Vagina (tissue), 2 donors: ENCODE results near the gene EFNA3. TPM values are rescaled to one million over a fixed set of nuclear protein-coding genes. Genes with fewer than 3 reads are reported as not detected.

Experiments
- DNase-seq, 2 donors: peaks; one replicate each; pipeline ENCODE4 v3.0.0-alpha.2; 2017; ENCODE audit errors: extremely low spot score in 2 of 2
- H3K27ac ChIP-seq: fragments of 200-600 bp; sonication (generic); one replicate; pipeline ENCODE4 v1.5.1; 2019
- H3K27me3 ChIP-seq: fragments of 200-600 bp; sonication (generic); one replicate; pipeline ENCODE4 v1.5.1; 2019
- H3K36me3 ChIP-seq, 2 donors: fragments of 200-600 bp; sonication (generic); one replicate each; pipeline ENCODE4 v1.5.1; 2017 to 2019
- H3K4me1 ChIP-seq: fragments of 200-600 bp; sonication (generic); one replicate; pipeline ENCODE4 v1.5.1; 2019
- H3K4me3 ChIP-seq, 2 donors: fragments of 200-600 bp; sonication (generic); 1 replicate in 1 of 2; 2 replicates in 1 of 2; pipeline ENCODE4 v1.5.1; 2016 to 2019
- H3K9me3 ChIP-seq: fragments of 200-600 bp; sonication (generic); one replicate; pipeline ENCODE4 v1.5.1; 2019
- POLR2A ChIP-seq, 2 donors: fragments of 450-650 bp; IDR thresholded peaks; one replicate each; pipeline ENCODE4 v1.6.1; 2017; ENCODE audit warnings: antibody characterized with exemption in 2 of 2, mild to moderate bottlenecking in 2 of 2, moderate library complexity in 2 of 2
- POLR2AphosphoS5 ChIP-seq, 2 donors: sonication (generic); formaldehyde crosslinking; IDR thresholded peaks; one replicate each; pipeline ENCODE4 v1.9.0; 2017; ENCODE audit warnings: antibody characterized with exemption in 2 of 2, mild to moderate bottlenecking in 2 of 2, low read depth in 1 of 2; ENCODE audit not compliant: insufficient read depth in 1 of 2
- intact Hi-C: fragments of 100-400 bp; cut with DNase I; formaldehyde crosslinking; loops from one replicate; pipeline ENCODE4 v1.15.1; 2023
- small RNA-seq: library from RNA; depleted of rRNA; stranded (forward); fragments of <200 nt; gene quantifications from one replicate; pipeline ENCODE3, GENCODE V24; 2016
- total RNA-seq: library from RNA; depleted of rRNA; stranded (reverse); fragments of >200 nt; gene quantifications from one replicate; pipeline ENCODE4 v1.2.3, GENCODE V29; 2016
- TF ChIP-seq, protein P1 (sequence below), 3 experiments: fragments of 450-650 bp in 2 of 3; fragments of 200-600 bp in 1 of 3; sonication (generic) in 1 of 3; IDR thresholded peaks; one replicate each; pipeline ENCODE4 v1.5.1; 2017 to 2019; ENCODE audit warnings: antibody characterized with exemption in 3 of 3, mild to moderate bottlenecking in 2 of 3, moderate library complexity in 2 of 3

Gene EFNA3
- total RNA-seq, 1 donor from 2014 or later: 22.3 TPM

DNA sequence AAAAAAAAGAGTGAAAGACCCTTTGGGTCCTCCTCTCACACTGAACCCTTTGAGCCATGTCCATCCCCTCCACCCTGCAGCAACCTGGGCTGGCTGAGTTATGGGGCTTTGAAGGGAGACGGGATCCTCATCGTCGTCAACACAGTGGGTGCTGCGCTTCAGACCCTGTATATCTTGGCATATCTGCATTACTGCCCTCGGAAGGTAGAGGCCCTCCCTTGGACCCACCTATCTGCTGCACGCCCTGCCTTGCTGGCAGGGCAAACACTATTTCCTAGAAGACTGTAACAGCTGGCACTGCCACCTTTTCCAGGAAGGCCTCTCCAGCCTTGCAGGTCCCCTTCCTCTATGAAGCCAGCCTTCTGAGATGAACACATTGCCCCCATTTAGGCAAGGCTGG is 58.1 kb downstream of the EFNA3 start:
- Histone ChIP-seq H3K27ac (peak overlapping the region; percentile 97), H3K4me3 (peak overlapping the region; percentile 57 to 90), H3K4me1 (peaks cover 66% of the 10 kb centered on the region), H3K27me3 (no peaks in the 10 kb centered on the region), H3K9me3 (no peaks in the 10 kb centered on the region), H3K36me3 (peaks cover 0 to 28% of the 10 kb centered on the region in 2 donors)
- intact Hi-C loops: no loop called here
- DNase-seq: no peak
- TF ChIP-seq POLR2AphosphoS5 (IDR thresholded peaks at IDR 0.05; ENCODE audit: insufficient read depth in 1 of 2, low read depth in 1 of 2): no peak
- TF ChIP-seq POLR2A (IDR thresholded peaks at IDR 0.05): no peak
- TF ChIP-seq, protein P1, sequence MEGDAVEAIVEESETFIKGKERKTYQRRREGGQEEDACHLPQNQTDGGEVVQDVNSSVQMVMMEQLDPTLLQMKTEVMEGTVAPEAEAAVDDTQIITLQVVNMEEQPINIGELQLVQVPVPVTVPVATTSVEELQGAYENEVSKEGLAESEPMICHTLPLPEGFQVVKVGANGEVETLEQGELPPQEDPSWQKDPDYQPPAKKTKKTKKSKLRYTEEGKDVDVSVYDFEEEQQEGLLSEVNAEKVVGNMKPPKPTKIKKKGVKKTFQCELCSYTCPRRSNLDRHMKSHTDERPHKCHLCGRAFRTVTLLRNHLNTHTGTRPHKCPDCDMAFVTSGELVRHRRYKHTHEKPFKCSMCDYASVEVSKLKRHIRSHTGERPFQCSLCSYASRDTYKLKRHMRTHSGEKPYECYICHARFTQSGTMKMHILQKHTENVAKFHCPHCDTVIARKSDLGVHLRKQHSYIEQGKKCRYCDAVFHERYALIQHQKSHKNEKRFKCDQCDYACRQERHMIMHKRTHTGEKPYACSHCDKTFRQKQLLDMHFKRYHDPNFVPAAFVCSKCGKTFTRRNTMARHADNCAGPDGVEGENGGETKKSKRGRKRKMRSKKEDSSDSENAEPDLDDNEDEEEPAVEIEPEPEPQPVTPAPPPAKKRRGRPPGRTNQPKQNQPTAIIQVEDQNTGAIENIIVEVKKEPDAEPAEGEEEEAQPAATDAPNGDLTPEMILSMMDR (IDR thresholded peaks at IDR 0.05): no peak

Small RNAs within 50 kb of the gene (small RNA-seq; reads per million reads assigned to genes)
- gene RF00019: not detected

Other genes starting within 250 kb of the EFNA3 start
- gene KCNN3, start 208.6 kb upstream of the EFNA3 start, total RNA-seq: 7.4 TPM
- 20.6 TPM for gene PMVK, start 142.1 kb upstream of the EFNA3 start, total RNA-seq
- 56.5 TPM for gene PBXIP1, start 122.7 kb upstream of the EFNA3 start, total RNA-seq
- gene PYGO2, start 117.1 kb upstream of the EFNA3 start, total RNA-seq: 19.2 TPM
- 110 TPM for gene SHC1, start 108.1 kb upstream of the EFNA3 start, total RNA-seq
- gene CKS1B, start 104.2 kb upstream of the EFNA3 start, total RNA-seq: 30.4 TPM
- gene FLAD1, start 95.5 kb upstream of the EFNA3 start, total RNA-seq: 20.6 TPM
- not detected for gene LENEP, start 85.3 kb upstream of the EFNA3 start, total RNA-seq
- 77.6 TPM for gene ZBTB7B, start 76.0 kb upstream of the EFNA3 start, total RNA-seq
- 7.9 TPM for gene DCST2, start 45.1 kb upstream of the EFNA3 start, total RNA-seq
- not detected for gene DCST1, start 45.0 kb upstream of the EFNA3 start, total RNA-seq
- 193 TPM for gene ADAM15, start 27.5 kb upstream of the EFNA3 start, total RNA-seq
- 13.8 TPM for gene EFNA4, start 15.1 kb upstream of the EFNA3 start, total RNA-seq
- gene EFNA1, start 49.0 kb downstream of the EFNA3 start, total RNA-seq: 57.9 TPM
- 11.8 TPM for gene SLC50A1, start 57.0 kb downstream of the EFNA3 start, total RNA-seq
- gene DPM3, start 61.7 kb downstream of the EFNA3 start, total RNA-seq: 114 TPM
- 117 TPM for gene KRTCAP2, start 94.5 kb downstream of the EFNA3 start, total RNA-seq
- 2.7 TPM for gene TRIM46, start 95.0 kb downstream of the EFNA3 start, total RNA-seq
- gene THBS3, start 129.1 kb downstream of the EFNA3 start, total RNA-seq: 27.3 TPM
- gene MTX1, start 129.9 kb downstream of the EFNA3 start, total RNA-seq: 29.5 TPM
- gene ENTREP3, start 176.6 kb downstream of the EFNA3 start, total RNA-seq: 21.1 TPM
- 44.7 TPM for gene SCAMP3, start 183.5 kb downstream of the EFNA3 start, total RNA-seq
- 48.1 TPM for gene CLK2, start 194.7 kb downstream of the EFNA3 start, total RNA-seq
- gene HCN3, start 198.6 kb downstream of the EFNA3 start, total RNA-seq: 4.2 TPM
- gene PKLR, start 222.6 kb downstream of the EFNA3 start, total RNA-seq: not detected
- 71.0 TPM for gene FDPS, start 230.0 kb downstream of the EFNA3 start, total RNA-seq
- 24.3 TPM for gene RUSC1, start 242.1 kb downstream of the EFNA3 start, total RNA-seq